Subcutaneous abdominal adipose tissue (tissue), 5 donors: ENCODE data around the gene MMS19.

Experiments
- H3K27ac ChIP-seq: one replicate; pipeline ENCODE4 v1.7.0; 2013; ENCODE audit warnings: low read depth, mild to moderate bottlenecking, inconsistent platforms, low read length, moderate library complexity
- H3K27me3 ChIP-seq, 5 donors: one replicate each; pipeline ENCODE4 v1.7.0; 2013; ENCODE audit warnings: low read length in 5 of 5, inconsistent platforms in 1 of 5; ENCODE audit not compliant: control insufficient read depth in 5 of 5, insufficient read depth in 4 of 5
- H3K36me3 ChIP-seq, 5 donors: one replicate each; pipeline ENCODE4 v1.7.0; 2013; ENCODE audit warnings: low read length in 5 of 5; ENCODE audit not compliant: control insufficient read depth in 5 of 5, insufficient read depth in 5 of 5
- H3K4me1 ChIP-seq, 5 donors: one replicate each; pipeline ENCODE4 v1.7.0; 2013; ENCODE audit warnings: low read length in 5 of 5, mild to moderate bottlenecking in 3 of 5, moderate library complexity in 1 of 5; ENCODE audit not compliant: control insufficient read depth in 5 of 5, insufficient read depth in 5 of 5
- H3K4me3 ChIP-seq, 5 donors: one replicate each; pipeline ENCODE4 v1.7.0; 2013; ENCODE audit warnings: low read length in 5 of 5, low read depth in 1 of 5
- H3K9ac ChIP-seq, 5 donors: one replicate each; pipeline ENCODE4 v1.7.0; 2013; ENCODE audit warnings: low read length in 5 of 5, mild to moderate bottlenecking in 4 of 5, moderate library complexity in 3 of 5
- H3K9me3 ChIP-seq, 5 donors: one replicate each; pipeline ENCODE4 v1.7.0; 2013; ENCODE audit warnings: low read length in 5 of 5; ENCODE audit not compliant: control insufficient read depth in 5 of 5
- donor health status: healthy.
- donor health status: healthy.
- donor health status: healthy.
- donor health status: healthy.
- donor health status: healthy.

MMS19 gene

DNA sequence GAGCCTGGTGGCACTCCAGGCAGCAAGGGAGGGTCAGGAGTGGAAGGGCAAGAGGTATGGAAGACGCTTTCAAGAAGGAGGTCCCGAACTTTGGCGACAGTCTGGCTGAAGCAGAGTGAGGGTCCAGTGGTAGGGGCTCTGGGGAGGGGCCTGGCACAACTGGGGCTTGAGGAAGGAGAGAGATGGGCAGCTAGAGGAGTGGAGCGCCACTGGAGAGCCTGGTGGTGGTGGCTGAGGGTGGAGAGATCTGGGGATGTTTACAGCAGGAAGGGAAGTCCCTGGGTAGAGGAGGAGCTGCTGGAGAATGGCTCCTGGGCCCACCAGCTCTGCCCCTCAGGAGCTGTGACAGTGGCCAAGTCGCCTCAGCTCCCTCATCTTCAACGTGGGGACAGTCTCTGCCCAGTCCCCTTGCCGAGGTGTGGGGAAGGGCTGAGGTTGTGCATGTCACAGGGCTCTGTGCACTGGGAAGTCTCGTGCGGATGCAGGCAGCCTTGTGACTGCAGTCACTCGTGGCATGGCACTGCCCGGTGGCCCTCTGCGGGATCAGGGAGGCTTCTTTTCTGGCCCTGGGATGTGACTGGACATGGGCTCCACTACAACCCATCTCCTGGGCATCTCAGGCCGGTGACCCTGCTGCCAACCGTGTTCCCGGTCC is 19.0 kb upstream of the MMS19 start:
- no peak overlapping the region for H3K4me3 ChIP-seq
- peaks cover 6 to 54% (median 38%) of the 10 kb centered on the region in 5 donors for H3K4me1 ChIP-seq
- no peaks in the 10 kb centered on the region for H3K27me3 ChIP-seq
- no peak overlapping the region for H3K27ac ChIP-seq
- no peak overlapping the region for H3K9ac ChIP-seq
- H3K9me3 ChIP-seq: no peaks in the 10 kb centered on the region
- H3K36me3 ChIP-seq: no peaks in the 10 kb centered on the region

DNA sequence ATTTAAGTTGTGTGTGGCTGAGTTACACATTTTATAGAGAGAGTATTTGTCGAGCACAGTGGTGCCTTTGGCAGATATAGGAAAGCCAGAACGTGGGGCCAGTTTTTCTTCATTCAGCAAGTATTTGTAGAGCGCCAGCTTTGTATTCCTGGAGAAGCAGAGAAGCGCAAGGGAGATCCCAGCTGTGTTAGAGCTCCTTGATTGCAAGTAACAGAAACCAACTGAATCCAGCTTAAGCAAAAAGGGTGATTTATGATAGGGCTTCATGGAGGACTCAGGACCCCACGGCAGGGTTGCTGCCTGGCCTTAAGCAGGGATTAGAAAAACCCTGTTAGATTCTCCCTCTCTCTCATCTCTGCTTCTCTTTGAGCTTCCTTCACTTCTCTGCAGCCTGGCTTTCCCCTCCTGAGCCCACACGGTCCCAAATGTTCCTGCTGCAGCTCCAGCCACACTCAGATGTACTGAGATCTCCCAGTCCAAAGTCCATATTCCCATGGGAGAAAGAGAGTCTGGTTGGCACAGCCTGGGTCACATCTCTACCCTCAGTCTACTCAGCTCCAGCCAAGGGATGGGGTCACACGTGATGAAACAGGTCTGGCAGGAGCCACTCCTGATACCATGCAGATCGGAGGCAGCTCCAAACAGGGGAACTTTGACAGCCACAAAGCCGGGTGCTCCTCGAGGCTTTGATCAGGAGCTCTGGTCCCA is 17.2 kb upstream of the MMS19 start:
- no peak overlapping the region for H3K9ac ChIP-seq
- no peak overlapping the region for H3K27ac ChIP-seq
- H3K27me3 ChIP-seq: no peaks in the 10 kb centered on the region
- H3K4me1 ChIP-seq: peaks cover 11 to 65% (median 48%) of the 10 kb centered on the region in 5 donors
- H3K9me3 ChIP-seq: no peaks in the 10 kb centered on the region
- no peak overlapping the region for H3K4me3 ChIP-seq
- no peaks in the 10 kb centered on the region for H3K36me3 ChIP-seq

DNA sequence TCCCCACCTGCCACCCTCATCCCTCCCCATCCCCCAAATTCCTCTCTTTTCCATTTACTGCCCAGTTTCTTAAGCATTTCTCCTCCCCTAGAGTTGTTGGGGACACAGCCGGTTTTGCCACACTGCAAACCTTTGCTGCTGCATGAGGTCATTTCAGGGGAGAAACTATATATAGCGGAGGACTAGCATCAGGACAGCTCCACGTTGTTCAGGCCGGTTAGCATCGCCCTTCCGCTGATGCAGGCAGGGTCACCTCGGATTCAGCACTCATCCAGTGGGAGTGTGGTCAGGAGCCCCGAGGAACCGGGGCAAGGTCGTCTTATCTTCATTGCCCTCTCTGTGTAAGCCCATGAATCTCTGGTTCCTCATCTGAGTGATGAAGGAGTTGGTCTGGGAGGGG is 16.1 kb upstream of the MMS19 start:
- Histone ChIP-seq H3K4me3 (no peak overlapping the region), H3K27ac (no peak overlapping the region), H3K4me1 (peaks cover 11 to 63% (median 48%) of the 10 kb centered on the region in 5 donors)

DNA sequence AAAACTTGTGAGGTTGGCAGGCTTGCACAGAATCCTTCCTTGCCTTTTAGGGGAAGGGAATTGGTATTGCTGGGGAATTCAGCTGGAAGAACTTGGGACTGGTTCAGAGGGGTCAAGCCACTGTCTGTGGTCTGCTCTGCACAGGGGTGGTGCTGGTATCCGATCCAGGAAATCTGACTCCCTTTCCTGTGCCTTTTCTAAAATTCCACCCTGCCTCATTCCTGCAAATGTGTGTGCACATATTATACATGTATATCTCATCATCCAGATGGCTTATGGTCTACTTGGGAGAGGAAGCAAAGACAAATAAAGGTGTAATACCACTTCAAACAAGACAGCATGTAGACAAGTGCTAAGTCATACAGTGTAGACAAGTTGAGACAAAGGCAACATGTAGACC is 14.8 kb upstream of the MMS19 start:
- Histone ChIP-seq H3K4me3 (no peak overlapping the region), H3K27me3 (no peaks in the 10 kb centered on the region), H3K27ac (peak overlapping the region; percentile 19), H3K4me1 (peaks cover 11 to 49% (median 37%) of the 10 kb centered on the region in 5 donors), H3K9ac (no peak overlapping the region), H3K9me3 (no peaks in the 10 kb centered on the region), H3K36me3 (no peaks in the 10 kb centered on the region)

More for the DNA sequence above, 16.1 kb upstream of the MMS19 start:
- Histone ChIP-seq H3K9ac (no peak overlapping the region), H3K36me3 (no peaks in the 10 kb centered on the region), H3K27me3 (no peaks in the 10 kb centered on the region), H3K9me3 (no peaks in the 10 kb centered on the region)

DNA sequence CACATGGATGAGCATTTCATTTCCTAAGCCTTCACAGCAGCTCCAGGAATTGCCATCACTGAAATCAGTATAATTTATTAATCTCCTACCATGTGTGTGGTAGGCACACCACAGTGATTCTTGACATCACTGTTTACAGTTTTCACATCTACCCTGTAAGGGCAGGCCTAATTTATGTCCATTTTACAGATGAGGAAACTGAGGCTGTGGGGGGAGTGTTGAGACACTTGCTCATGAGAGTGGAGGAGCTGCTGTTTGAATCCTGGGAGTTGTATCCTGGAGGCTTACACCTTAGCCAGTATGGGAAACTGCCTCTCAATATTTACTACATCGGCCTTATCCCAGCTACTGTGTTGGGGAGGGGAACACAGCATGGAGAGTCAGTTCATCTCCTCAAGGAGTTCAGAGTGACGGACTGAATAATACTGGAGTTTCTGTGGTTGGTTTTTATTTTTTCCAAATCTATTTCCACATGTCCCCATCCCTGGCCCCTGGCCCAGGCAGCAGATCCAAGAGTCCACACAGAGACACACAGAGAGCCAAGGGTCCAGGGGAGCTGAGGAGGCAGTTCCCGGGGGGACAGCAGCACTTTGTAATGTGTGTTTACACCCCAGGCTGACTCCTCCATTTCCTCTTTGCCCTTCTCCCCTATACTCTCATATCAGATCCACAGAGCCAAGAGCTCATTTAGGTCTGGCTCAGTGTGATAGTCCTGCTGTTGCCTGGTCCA is 13.7 kb upstream of the MMS19 start:
- Histone ChIP-seq H3K27ac (peak overlapping the region; percentile 61), H3K9me3 (no peaks in the 10 kb centered on the region), H3K36me3 (no peaks in the 10 kb centered on the region), H3K4me1 (peaks cover 11 to 42% (median 32%) of the 10 kb centered on the region in 5 donors), H3K4me3 (no peak overlapping the region), H3K27me3 (no peaks in the 10 kb centered on the region), H3K9ac (peak overlapping the region in 1 of 5 donors; percentile 41)

DNA sequence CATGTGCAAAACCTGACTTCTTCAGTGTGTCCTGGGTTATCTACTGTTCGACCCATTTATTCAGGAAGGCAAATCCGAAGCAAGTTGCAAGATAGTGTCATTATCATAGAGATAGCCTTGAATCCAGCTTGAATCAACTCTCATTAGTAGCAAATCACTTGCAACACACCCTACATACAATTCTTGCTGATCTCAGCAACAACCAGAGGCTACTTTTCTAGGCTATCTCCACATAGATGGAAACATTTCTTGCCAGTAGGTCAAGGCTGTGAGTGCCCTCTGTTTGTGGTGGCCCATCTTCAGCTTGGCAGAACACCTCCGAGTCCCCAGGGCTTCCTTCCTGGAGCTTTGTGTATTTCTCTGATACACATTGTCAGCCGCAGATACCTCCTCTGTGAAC is 12.5 kb upstream of the MMS19 start:
- no peak overlapping the region for H3K9ac ChIP-seq
- H3K27ac ChIP-seq: no peak overlapping the region
- H3K4me1 ChIP-seq: peaks cover 11 to 36% (median 27%) of the 10 kb centered on the region in 5 donors
- no peak overlapping the region for H3K4me3 ChIP-seq
- no peaks in the 10 kb centered on the region for H3K9me3 ChIP-seq
- H3K36me3 ChIP-seq: no peaks in the 10 kb centered on the region
- H3K27me3 ChIP-seq: no peaks in the 10 kb centered on the region

DNA sequence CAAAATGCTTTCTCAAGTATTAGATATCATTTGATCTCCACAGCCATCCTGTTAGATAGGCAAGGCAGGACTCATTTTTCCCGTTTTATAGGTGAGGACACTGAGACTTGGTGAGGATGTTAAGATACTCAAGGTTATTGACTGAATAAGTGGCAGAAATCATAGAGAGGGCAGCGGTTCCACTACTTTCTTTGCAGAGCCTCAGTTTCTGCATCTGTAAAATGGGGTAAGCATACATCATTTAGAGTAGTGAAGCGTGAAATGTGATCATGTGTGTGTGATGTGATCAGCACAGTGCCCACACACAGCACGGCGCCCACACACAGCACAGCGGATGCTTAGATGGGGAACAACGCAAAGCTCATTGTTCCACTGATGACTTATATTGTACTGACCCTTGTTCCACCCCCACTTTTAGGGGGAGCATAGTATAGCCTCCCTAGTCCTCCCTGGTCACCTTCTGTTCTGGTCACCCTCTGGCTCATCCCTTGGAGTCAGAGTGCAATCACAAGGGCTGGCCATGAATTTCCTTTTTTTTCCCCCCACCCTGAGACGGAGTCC is 11.0 kb upstream of the MMS19 start:
- Histone ChIP-seq H3K9me3 (no peaks in the 10 kb centered on the region), H3K27me3 (no peaks in the 10 kb centered on the region), H3K4me3 (no peak overlapping the region), H3K36me3 (no peaks in the 10 kb centered on the region), H3K4me1 (peaks cover 11 to 24% (median 17%) of the 10 kb centered on the region in 5 donors), H3K9ac (no peak overlapping the region), H3K27ac (no peak overlapping the region)

DNA sequence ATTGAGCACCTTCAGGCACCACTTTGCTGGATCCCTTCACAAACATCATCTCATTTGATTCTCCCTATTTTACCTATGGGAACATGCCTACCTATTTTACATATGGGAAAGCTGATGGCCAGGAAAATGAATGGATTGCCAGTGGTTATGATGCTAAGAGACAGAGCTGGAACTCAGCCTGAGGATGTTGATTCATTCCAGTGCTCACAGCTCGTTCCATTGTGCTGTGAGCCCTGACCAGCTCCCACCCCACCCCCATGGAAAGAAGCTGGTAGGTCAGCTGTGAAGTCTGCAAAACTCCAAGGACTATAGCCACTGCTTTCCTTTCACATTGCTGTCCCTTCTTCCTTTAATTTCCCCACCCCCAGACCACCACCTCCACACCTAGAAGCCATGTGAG is 10.1 kb upstream of the MMS19 start:
- H3K9me3 ChIP-seq: no peaks in the 10 kb centered on the region
- H3K36me3 ChIP-seq: no peaks in the 10 kb centered on the region
- H3K9ac ChIP-seq: no peak overlapping the region
- H3K4me1 ChIP-seq: peaks cover 11 to 24% (median 17%) of the 10 kb centered on the region in 5 donors
- no peaks in the 10 kb centered on the region for H3K27me3 ChIP-seq
- no peak overlapping the region for H3K4me3 ChIP-seq
- H3K27ac ChIP-seq: no peak overlapping the region

DNA sequence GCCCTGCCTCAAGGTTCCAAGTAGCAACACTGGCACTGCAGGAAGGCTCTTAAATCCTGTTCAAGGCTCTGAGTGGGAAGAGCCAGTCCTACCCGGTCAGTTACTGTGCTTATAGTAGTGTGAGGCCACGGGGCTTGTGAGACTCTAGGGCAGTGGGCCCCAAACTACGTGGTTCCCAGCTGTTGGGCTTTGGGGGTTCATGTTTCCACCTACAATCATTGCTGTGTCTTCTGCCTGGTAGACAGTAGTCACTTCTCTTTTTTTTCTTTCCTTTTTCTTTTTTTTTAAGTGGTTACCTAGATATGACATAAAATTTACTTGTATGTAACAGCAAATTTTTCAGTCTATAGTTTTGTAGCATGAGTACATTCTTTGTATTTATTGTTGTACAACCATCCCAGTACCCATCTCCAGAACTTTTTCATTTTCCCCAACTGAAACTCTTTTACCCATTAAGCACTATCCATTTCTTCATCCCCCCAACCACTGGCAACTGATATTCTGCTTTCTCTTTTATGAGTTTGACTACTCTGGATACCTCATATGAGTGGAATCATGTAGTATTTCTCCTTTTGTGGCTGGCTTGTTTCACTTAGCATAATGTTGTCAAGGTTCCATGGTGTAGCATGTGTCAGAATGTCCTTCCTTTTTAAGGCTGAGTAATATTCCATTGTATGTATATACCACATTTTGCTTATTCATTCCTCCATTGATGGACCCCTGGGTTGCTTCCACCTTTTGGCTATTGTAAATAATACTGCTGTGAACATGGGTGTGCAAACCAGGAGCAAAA is 8.2 kb upstream of the MMS19 start:
- Histone ChIP-seq H3K36me3 (no peaks in the 10 kb centered on the region), H3K9ac (no peak overlapping the region), H3K27ac (no peak overlapping the region), H3K9me3 (no peaks in the 10 kb centered on the region), H3K27me3 (no peaks in the 10 kb centered on the region), H3K4me3 (no peak overlapping the region), H3K4me1 (peaks cover 0 to 10% (median 1%) of the 10 kb centered on the region in 5 donors)
